Measurements from ENCODE around the gene IL36G.

IL36G gene

GRCh38 chr2:113025737-113026136 lies 47.9 kb downstream of the IL36G start:
- no peak for FAIRE-seq

- no peak for FAIRE-seq
These were observed 49.9 kb downstream of the IL36G start for GRCh38 chr2:113027691-113028090.

DNA sequence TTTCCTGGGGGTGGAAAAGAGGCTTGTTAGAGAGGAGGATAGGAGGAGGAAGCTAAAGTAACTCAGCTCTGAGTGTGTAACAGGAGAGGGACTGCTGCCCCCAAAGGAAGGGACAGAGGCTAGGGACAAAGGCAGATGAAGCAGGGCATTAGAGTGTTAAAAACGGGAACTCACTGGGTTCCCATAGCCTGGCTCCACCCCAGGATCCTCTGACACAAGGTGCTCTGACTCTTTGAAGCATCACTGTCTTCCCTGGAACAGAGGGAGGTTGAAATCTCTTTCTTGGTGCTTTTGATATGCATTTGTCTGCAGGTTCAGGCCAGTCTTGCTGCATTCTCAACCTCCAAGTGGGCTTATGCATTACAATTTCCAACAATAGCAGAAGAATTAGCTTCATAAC lies 50.3 kb downstream of the IL36G start:
- FAIRE-seq, result no peak

DNA sequence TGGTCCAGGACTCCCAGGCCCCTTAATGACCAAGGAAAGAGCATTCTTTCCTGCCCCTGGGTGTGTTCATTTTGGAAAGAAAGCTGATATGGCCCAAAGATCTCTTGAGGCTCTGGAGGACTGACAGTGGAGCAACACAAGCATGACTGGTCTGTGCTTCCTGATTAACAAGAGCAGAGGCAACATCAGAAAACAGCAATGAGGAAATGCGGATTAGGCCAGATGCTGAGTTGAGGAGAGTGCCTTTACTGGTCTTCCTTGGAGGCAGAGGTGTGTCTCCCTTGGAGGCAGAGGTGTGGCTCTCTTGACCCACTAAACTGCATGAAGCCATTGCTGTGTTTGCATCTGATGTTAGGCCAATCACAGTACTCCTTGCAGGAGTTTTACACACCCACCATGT lies 54.9 kb downstream of the IL36G start:
- no peak for FAIRE-seq

DNA sequence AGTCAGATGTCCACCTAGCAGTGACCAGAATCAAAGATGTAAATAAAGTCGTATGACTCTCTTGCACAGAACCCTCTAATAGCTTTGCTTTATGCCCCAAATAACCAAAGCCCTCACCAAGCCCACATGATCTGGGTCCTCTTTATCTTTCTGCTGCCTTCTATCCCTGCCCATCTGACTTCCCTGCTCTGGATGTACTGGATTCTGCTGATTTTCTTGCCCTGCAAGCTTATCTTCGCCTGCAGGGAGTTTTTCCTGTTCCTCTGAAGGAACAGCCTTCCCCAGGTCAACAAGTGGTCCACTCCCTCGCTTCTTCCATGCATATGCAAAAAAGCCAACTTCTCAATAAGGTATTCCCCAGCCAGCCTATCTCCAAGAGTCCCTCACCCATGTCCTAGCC lies 56.2 kb downstream of the IL36G start:
- no peak for FAIRE-seq
